ENCODE measurements around the gene RALGPS2.

RALGPS2 gene

DNA sequence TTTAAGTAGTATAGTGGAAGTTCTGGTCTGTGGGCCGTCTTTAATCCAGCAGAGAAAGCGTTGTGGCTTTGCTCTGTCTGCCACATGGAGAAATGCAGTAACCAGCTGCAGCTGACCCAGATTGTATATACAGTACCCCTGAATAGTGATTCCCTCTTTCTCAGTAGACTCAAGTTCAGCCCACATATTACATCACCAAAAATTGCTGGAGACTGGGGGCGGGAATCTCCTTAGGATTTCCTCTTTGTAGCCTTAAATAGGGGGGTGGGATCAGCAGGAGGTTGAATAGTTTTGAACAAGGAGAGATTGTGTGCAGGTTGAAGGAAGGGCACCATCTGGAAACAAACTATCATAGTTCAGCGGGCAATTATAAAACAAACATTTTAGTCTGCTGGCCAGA is 145.9 kb downstream of the RALGPS2 start, which contains the start of gene ANGPTL1 (continued):
- TF ChIP-seq, protein P1, sequence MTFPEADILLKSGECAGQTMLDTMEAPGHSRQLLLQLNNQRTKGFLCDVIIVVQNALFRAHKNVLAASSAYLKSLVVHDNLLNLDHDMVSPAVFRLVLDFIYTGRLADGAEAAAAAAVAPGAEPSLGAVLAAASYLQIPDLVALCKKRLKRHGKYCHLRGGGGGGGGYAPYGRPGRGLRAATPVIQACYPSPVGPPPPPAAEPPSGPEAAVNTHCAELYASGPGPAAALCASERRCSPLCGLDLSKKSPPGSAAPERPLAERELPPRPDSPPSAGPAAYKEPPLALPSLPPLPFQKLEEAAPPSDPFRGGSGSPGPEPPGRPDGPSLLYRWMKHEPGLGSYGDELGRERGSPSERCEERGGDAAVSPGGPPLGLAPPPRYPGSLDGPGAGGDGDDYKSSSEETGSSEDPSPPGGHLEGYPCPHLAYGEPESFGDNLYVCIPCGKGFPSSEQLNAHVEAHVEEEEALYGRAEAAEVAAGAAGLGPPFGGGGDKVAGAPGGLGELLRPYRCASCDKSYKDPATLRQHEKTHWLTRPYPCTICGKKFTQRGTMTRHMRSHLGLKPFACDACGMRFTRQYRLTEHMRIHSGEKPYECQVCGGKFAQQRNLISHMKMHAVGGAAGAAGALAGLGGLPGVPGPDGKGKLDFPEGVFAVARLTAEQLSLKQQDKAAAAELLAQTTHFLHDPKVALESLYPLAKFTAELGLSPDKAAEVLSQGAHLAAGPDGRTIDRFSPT (tag by site-specific recombination; IDR thresholded peaks at IDR 0.05): no peak
- TF ChIP-seq, protein P2, sequence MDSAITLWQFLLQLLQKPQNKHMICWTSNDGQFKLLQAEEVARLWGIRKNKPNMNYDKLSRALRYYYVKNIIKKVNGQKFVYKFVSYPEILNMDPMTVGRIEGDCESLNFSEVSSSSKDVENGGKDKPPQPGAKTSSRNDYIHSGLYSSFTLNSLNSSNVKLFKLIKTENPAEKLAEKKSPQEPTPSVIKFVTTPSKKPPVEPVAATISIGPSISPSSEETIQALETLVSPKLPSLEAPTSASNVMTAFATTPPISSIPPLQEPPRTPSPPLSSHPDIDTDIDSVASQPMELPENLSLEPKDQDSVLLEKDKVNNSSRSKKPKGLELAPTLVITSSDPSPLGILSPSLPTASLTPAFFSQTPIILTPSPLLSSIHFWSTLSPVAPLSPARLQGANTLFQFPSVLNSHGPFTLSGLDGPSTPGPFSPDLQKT (IDR thresholded peaks at IDR 0.05; ENCODE audit: borderline replicate concordance, low read depth, low read length): no peak
- peak; percentile 42 for TF ChIP-seq ZBTB20 (tag by site-specific recombination; IDR thresholded peaks at IDR 0.05)
- TF ChIP-seq, protein P3, sequence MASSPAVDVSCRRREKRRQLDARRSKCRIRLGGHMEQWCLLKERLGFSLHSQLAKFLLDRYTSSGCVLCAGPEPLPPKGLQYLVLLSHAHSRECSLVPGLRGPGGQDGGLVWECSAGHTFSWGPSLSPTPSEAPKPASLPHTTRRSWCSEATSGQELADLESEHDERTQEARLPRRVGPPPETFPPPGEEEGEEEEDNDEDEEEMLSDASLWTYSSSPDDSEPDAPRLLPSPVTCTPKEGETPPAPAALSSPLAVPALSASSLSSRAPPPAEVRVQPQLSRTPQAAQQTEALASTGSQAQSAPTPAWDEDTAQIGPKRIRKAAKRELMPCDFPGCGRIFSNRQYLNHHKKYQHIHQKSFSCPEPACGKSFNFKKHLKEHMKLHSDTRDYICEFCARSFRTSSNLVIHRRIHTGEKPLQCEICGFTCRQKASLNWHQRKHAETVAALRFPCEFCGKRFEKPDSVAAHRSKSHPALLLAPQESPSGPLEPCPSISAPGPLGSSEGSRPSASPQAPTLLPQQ (tag by site-specific recombination; IDR thresholded peaks at IDR 0.05): peak; percentile 23; the same call in 1 of the 2 replicates
- TF ChIP-seq, protein P4, sequence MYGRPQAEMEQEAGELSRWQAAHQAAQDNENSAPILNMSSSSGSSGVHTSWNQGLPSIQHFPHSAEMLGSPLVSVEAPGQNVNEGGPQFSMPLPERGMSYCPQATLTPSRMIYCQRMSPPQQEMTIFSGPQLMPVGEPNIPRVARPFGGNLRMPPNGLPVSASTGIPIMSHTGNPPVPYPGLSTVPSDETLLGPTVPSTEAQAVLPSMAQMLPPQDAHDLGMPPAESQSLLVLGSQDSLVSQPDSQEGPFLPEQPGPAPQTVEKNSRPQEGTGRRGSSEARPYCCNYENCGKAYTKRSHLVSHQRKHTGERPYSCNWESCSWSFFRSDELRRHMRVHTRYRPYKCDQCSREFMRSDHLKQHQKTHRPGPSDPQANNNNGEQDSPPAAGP (tag by site-specific recombination; IDR thresholded peaks at IDR 0.05): no peak
- no peak for TF ChIP-seq MYNN (tag by site-specific recombination; IDR thresholded peaks at IDR 0.05; ENCODE audit: borderline replicate concordance)
- TF ChIP-seq ZSCAN16 (tag by site-specific recombination; IDR thresholded peaks at IDR 0.05): no peak
- TF ChIP-seq ZNF23 (tag by site-specific recombination; IDR thresholded peaks at IDR 0.05; ENCODE audit: borderline replicate concordance): no peak
- TF ChIP-seq ZIC2 (tag by site-specific recombination; IDR thresholded peaks at IDR 0.05): 0 out of 2 replicates have a peak, but pooled peaks have one; percentile 18
- TF ChIP-seq HOXD13 (CRISPR knock-in tag; IDR thresholded peaks at IDR 0.05; ENCODE audit: borderline replicate concordance): no peak
- no peak for TF ChIP-seq ZNF776 (tag by site-specific recombination; IDR thresholded peaks at IDR 0.05; ENCODE audit: borderline replicate concordance)
- TF ChIP-seq ZNF292 (tag by site-specific recombination; IDR thresholded peaks at IDR 0.05; ENCODE audit: borderline replicate concordance, low read depth): no peak
- TF ChIP-seq, protein P5, sequence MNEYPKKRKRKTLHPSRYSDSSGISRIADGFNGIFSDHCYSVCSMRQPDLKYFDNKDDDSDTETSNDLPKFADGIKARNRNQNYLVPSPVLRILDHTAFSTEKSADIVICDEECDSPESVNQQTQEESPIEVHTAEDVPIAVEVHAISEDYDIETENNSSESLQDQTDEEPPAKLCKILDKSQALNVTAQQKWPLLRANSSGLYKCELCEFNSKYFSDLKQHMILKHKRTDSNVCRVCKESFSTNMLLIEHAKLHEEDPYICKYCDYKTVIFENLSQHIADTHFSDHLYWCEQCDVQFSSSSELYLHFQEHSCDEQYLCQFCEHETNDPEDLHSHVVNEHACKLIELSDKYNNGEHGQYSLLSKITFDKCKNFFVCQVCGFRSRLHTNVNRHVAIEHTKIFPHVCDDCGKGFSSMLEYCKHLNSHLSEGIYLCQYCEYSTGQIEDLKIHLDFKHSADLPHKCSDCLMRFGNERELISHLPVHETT (tag by site-specific recombination; IDR thresholded peaks at IDR 0.05): no peak
- no peak for TF ChIP-seq ZSCAN30 (tag by site-specific recombination; IDR thresholded peaks at IDR 0.05)
- 0 out of 2 replicates have a peak, but pooled peaks have one; percentile 28 for TF ChIP-seq ZFP69B (tag by site-specific recombination; IDR thresholded peaks at IDR 0.05)
- no peak for TF ChIP-seq ZNF501 (tag by site-specific recombination; IDR thresholded peaks at IDR 0.05)
- no peak for TF ChIP-seq ZNF341 (tag by site-specific recombination; IDR thresholded peaks at IDR 0.05; ENCODE audit: low read depth)
- no peak for TF ChIP-seq HOXA7 (CRISPR knock-in tag; IDR thresholded peaks at IDR 0.05; ENCODE audit: borderline replicate concordance)
- TF ChIP-seq, protein P6, sequence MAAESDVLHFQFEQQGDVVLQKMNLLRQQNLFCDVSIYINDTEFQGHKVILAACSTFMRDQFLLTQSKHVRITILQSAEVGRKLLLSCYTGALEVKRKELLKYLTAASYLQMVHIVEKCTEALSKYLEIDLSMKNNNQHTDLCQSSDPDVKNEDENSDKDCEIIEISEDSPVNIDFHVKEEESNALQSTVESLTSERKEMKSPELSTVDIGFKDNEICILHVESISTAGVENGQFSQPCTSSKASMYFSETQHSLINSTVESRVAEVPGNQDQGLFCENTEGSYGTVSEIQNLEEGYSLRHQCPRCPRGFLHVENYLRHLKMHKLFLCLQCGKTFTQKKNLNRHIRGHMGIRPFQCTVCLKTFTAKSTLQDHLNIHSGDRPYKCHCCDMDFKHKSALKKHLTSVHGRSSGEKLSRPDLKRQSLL (tag by site-specific recombination; IDR thresholded peaks at IDR 0.05): no peak
- TF ChIP-seq ZNF335 (tag by site-specific recombination; conservative IDR thresholded peaks at IDR 0.05): 0 out of 2 replicates have a peak, but pooled peaks have one; percentile 15
- TF ChIP-seq ZNF530 (tag by site-specific recombination; IDR thresholded peaks at IDR 0.05; ENCODE audit: low read depth): no peak
- TF ChIP-seq, protein P7, sequence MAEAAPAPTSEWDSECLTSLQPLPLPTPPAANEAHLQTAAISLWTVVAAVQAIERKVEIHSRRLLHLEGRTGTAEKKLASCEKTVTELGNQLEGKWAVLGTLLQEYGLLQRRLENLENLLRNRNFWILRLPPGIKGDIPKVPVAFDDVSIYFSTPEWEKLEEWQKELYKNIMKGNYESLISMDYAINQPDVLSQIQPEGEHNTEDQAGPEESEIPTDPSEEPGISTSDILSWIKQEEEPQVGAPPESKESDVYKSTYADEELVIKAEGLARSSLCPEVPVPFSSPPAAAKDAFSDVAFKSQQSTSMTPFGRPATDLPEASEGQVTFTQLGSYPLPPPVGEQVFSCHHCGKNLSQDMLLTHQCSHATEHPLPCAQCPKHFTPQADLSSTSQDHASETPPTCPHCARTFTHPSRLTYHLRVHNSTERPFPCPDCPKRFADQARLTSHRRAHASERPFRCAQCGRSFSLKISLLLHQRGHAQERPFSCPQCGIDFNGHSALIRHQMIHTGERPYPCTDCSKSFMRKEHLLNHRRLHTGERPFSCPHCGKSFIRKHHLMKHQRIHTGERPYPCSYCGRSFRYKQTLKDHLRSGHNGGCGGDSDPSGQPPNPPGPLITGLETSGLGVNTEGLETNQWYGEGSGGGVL (tag by site-specific recombination; IDR thresholded peaks at IDR 0.05): peak; percentile 43; the same call in 1 of the 2 replicates
- TF ChIP-seq ZNF48 (tag by site-specific recombination; IDR thresholded peaks at IDR 0.05): no peak
- TF ChIP-seq ZNF544 (tag by site-specific recombination; IDR thresholded peaks at IDR 0.05): no peak
- TF ChIP-seq, protein P8, sequence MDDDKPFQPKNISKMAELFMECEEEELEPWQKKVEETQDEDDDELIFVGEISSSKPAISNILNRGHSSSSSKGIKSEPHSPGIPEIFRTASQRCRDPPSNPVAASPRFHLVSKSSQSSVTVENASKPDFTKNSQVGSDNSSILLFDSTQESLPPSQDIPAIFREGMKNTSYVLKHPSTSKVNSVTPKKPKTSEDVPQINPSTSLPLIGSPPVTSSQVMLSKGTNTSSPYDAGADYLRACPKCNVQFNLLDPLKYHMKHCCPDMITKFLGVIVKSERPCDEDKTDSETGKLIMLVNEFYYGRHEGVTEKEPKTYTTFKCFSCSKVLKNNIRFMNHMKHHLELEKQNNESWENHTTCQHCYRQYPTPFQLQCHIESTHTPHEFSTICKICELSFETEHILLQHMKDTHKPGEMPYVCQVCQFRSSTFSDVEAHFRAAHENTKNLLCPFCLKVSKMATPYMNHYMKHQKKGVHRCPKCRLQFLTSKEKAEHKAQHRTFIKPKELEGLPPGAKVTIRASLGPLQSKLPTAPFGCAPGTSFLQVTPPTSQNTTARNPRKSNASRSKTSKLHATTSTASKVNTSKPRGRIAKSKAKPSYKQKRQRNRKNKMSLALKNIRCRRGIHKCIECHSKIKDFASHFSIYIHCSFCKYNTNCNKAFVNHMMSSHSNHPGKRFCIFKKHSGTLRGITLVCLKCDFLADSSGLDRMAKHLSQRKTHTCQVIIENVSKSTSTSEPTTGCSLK (tag by site-specific recombination; IDR thresholded peaks at IDR 0.05): no peak
- no peak for TF ChIP-seq ZNF473 (tag by site-specific recombination; IDR thresholded peaks at IDR 0.05)
- TF ChIP-seq YY1 (tag by site-specific recombination; IDR thresholded peaks at IDR 0.05): no peak

Data from HEK293 (cell line).